Germinal center (tissue), 1 donor: ENCODE data around the gene TMEM127.
"Not testable (repeated sequence)": the region's sequence is repeated elsewhere in the genome, so short reads cannot be mapped to it uniquely, and the experiment has no call there.

Experiments
- DNase-seq: peaks from one replicate; pipeline ENCODE4 v3.0.0; 2012; ENCODE audit warnings: mixed read lengths, low spot score

The TMEM127 gene

DNA sequence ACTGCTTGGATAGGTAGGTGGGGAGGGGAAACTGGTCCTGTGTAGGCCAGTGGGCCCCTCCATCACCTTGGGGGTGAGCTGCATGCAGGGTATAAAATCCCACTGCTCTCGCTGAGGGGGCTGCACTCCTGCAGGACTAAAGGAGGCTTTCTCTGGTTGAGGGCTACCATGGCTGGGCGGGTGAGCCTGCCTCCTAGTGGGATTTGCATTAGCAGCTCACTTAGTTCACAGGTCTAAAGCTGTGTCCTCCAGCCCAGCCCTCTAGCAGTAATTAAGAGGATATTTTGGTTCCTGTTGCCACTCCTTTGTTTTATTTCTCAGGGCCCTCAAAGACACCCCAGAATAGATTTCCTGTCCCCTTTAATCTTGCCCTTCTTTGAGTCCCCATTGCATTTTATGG is 24.6 kb downstream of the TMEM127 start:
- no peak for DNase-seq

DNA sequence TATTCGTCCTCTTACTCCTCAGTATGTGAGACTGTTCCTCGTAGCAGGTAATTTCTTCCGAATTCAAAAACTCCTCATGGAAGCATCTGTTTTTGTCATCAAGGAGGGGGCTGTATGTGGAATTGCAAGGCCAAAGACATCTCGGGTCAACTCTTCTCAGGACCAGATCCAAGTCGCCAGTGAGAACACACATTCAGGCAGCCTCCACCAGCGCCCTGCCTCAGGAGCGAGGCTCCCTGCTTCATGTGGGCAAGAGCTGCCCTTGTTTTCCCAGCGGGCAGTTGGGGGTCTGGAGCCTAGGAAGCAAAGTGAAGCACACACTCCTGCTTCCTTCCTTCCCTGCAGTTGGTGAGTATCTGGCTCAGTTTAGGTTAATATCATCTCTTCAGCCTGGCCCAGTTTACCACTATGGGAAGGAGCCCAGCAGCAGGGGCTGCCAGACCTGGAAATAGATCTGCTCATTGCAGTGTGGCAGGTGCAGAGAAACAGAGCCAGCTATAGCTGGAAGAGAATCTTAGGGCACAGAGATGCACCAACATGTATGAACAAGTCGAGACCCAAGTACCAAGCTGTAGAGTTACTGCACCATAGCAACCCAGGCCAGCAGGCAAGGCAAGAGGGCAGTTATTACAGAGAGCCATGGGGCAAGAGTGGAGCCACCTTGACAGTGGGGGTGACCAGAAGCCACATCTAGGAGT is 25.3 kb downstream of the TMEM127 start:
- DNase-seq: no peak

DNA sequence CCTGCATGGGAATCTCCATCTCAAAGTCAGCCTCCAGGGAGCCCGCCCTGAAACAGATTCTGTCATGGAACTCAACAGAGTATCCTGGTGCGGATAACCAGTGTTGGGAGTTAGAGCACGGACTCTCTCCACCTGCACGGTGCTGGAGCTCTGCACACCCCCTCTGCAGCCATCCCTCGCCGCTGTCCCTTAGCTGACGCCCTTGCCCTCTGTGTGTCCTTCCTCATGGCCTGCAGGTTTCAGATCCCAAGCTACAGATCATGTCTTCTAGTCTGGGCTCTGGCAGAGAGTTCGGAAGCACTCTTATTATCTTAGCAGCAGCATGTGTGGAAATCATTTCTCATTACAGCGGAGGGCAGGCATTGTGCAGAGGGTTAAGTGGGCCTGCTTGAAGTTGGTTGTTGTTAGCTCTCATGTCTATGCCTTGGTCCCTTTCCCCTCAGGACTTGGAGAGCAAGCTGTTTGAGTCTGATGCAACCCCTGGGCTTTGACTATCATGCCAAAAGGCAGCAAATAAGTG is 26.0 kb downstream of the TMEM127 start:
- DNase-seq: no peak

DNA sequence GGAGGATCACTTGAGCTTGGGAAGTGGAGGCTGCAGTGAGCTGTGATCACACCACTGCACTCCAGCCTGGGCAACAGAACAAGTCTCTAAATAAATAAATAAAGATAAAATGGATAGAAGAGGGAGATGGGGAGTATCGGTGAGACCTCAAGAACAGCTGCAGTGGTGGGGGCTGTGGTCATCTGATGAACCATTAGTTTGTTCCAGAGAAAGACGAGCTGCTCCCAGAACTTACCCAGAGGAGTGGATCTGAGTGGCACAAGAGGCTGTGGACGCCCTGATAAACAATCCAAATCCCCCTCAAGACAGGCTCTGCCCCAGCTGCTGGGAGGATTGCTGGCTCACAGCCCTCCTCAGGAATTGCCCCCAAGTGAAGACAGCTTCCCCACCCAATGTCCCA is 26.7 kb downstream of the TMEM127 start:
- no peak for DNase-seq

DNA sequence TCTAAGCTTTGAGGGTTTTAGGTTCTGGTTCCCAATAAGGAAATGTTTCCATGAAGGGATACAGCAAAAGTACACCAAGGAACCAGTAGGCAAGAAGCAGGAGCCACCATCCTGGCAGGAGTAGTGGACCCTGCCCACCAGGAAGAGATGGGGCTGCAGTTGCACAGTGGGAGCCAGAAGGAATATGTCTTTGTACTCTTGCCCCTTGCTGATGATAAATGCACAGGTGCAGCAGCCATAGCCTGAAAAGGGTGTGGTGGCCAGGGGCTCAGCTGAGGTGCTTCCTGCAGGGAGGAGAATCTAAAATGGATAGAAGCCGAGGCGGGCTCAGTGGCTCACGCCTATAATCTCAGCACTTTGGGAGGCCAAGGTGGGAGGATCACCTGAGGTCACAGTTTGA is 27.5 kb downstream of the TMEM127 start:
- no peak for DNase-seq

DNA sequence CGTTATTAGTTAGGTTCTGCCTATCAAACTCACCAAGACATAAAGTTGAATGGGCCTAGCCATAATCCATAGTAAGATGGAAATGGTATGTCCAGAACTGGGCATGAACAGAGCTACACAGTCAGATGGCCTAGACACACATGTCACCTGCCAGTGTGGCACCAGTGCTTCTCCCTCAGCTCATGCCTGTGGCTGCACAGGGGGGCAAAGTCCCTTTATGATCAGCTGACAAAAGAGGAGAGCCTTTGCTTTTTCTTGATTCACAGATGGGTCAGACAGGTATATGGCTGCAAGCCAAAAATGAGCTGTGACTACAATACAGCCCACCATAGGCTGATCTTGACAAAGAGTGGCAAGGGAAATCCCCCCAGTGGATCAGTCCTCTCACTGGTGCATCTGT is 28.9 kb downstream of the TMEM127 start:
- no peak for DNase-seq

DNA sequence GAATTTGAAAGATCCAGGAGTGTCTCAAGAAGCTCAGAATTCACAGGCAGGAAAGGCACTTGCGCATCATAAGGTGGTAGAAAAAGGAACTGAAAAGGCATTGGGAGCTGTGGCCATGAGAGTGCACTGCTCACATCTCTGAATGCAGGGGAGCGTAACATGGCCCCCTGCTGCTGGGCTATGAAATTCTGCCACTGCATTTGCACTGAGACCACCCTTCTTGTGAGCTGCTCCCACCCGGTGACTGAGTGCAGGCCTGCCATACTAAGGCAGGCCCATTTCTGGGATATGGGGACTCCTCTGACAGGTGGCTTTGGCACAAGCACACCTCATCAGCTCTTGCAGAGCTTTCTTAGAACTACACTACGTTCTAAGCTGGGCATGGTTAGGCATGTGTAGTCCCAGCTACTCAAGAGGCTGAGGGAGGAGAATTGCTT is 31.9 kb downstream of the TMEM127 start:
- DNase-seq: peak; percentile 52

DNA sequence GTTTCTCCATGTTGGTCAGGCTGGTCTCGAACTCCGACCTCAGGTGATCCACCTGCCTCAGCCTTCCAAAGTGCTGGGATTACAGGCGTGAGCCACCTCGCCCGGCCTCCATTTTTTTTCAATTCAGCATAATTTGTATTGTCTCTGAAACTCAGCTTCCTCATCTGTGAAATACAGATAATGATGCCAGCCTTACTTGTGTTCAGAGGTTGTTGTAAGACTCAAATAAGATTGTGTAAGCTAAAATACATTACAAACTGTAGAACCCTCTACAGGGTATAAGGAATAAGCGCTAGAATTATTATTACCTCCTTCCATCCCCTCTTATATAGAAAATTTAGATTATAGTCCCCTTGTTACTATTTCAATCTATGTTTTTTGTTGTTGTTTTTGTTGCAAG is 32.4 kb downstream of the TMEM127 start:
- DNase-seq: no peak

DNA sequence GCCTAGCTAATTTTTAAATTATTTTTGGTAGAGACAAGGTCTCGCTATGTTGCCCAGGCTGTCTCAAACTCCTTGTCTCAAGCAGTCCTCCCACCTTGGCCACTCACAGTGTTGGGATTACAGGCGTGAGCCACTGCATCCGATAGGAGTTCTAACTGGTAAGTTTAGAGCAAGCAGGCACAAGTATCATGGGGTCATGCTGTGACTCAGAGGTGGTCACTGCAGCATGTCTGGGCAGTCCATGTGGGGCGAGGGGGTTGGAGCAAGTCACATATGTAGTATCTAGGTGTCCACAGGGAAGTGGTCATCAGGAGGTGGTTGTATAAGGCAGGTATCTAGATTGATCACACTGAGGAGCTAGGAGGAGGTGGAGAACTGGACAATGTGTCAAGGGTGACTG is 34.5 kb downstream of the TMEM127 start:
- DNase-seq: no peak

DNA sequence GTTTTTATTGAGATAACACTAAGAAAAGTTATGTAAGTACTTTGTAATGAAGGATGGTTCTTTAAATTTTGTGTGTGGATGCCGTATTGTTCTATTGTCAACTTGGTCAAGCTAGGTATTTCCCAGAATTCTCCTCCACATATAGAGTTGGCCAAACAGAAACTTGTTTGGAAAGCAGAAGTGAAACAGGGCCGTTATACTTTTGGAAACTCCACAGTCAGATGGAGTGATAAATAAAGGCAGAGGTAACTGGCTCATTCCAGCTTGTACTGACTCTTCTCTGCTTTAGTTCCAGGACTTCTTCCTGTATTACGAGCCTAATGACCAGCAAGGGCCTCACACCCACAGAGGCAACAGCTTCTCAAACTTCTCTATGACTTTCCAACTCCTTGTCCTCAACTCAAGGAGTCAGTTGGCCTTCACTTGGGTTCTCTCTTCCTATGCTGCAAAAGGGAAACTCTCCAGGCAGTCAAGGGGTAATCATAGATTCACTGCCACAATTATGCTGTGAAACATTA is 40.7 kb downstream of the TMEM127 start:
- DNase-seq: peak; percentile 49

DNA sequence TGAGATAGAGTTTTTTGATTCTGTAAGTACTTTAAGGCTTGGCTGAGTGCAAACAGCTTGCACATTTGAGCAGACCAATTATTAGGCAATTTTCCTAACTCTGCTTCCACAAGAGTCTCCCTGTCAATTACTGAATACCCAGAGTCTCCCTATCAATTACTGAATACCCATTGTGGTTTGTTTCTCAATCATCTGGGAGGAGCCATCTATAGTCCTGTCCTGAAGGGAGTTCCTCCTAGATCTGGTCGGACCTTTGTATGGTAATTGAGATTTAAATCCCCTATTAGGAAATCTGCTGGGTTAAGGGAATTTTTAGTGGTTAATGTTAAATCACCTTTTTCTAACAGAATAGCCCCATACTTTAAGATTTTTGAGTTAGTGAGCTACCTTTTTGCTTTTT is 44.7 kb downstream of the TMEM127 start:
- not testable (repeated sequence) for DNase-seq

DNA sequence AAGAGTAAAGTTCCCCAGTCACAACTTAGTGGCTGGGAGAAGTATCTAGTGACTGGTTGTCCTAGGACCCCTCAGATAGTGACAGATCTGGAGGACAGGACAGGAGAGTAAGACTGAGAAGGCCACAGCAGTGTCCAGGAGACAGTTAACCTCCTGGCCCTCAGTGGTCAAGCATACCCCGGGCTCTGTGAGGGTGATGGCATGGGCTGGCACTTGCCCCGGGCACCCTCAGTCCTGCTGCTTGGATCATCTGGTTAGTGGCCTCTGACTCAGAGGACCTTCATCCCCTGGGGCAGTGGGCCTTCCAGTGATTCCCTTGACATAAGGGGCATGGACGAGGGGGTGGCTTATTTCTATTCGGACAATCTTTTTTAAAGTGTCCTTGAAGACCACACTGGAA is 45.8 kb downstream of the TMEM127 start:
- not testable (repeated sequence) for DNase-seq

DNA sequence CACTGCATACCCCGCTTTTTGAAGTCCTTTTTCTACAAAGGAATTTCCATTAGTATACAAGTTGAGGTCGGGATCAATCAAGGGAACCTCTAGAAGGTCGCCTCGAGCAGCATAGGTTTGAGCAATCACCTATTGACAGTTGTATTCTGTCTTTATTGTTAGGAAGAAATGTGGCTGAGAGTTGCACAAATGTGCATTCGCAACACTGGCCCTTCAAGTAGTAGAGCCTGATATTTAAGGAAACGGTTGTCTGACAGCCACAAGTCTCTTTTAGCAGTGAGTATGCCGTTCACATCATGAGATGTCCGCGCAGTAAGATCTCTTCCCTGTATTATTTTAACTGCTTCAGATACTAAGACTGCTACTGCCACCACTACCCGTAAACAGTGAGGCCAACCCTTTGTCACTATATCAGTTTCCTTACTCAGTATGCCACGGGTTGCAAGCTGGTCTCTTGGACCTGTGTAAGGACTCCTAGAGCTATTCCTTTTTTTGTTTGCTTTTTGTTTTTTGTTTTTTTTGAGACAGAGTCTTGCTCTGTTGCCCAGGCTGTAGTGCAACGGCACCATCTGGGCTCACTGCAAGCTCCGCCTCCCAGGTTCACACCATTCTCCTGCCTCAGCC is 47.2 kb downstream of the TMEM127 start:
- DNase-seq: no peak

DNA sequence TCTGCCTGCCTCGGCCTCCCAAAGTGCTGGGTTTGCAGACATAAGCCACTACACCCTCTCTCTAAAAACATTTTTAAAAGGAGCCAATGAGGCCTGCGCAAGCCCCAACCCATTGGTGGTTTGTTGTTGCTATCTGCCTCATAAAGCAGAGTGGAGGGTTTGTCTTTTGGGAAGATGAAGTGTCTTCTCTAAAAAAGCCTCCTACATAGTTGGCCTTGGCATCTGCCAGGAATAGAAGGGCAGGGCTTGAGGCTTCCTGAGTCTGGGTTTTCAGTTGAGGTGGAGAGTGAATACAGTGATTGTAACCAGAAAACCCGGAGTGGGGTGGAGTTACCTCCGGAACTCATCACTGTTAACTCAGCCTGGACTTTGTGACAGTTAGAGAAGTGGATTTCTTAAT is 51.2 kb downstream of the TMEM127 start:
- no peak for DNase-seq

DNA sequence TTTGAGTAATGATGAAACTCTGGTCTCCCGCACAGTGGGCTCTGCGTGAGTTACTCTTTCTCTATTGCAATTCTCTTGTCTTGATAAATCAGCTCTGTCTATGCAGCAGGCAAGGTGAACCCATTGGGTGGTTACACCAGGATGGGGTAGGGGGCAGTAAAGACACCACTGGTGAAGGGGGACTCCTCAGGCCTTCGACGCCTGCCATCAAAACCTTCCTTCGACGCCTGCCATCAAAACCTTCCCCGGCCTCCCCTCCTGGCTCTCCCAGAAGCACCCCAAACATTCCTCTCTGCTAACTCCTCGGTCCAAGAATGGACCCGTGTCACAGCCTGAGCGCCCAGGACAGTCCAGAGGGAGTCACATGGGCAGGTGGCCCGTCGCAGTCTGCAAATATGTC is 52.4 kb downstream of the TMEM127 start:
- DNase-seq: no peak

DNA sequence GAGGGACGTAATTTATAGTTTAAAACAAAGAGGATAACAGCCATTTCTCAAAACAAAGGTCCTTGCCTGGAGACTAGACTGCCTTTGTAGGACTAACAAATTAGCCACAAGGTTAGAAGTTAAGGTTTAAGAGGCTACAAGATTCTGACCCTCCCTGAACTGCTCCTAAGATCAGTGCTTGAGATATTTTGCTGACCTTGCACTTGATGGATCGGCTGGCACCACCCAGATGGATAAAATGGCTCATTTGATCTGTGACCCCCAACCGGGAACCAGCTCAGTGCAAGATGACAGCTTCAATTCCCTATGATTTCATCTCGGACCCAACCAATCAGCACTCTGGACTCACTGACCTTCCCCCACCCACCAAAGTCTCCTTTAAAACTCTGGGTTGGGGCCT is 53.5 kb downstream of the TMEM127 start:
- DNase-seq: no peak

DNA sequence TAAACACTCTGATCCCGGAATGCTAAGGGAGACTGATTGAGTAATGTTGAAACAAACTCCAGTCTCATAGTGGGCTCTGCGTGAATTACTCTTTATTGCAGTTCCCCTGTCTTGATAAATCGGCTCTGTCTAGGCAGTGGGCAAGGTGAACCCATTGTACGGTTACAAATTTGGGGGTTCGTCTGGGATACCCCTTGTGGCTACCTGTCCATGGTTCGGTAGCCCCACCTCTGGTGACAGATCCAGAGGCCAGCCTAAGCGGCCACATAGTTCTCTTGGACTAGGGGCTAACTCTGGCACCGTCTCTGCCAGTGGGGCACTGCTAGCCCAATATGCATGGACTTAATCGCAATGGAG is 56.1 kb downstream of the TMEM127 start:
- no peak for DNase-seq

DNA sequence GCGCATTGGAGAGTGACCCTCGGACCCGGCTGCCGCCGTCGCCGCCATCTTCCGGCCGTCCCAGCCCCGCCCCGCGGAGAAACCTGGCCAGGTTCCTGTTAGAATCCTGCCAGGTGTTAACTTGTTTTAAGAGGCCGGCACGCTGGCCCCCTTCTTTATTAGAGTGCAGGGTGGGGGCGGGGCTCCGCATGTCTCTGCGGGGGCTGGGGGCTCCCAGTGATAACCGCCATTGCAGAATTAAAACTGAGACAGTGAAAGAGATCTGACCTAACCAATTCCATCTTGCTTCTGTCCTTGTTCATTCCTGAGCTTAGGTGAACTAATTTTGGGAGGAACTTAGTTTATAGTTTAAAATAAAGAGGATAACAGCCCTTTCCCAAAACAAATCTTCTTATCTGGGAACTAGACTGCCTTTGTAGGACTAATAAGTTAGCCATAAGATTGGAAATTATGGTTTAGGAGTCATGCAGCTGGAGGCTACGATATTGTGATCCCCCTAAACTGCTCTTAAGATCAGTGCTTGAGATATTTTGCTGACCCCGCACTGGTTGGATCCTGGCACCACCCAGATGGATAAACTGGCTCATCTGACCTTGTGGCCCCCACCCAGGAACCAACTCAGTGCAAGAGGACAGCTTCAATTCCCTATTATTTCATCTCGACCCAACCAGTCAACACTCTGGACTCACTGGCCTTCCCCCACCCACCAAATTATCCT is 56.6 kb downstream of the TMEM127 start:
- no peak for DNase-seq

DNA sequence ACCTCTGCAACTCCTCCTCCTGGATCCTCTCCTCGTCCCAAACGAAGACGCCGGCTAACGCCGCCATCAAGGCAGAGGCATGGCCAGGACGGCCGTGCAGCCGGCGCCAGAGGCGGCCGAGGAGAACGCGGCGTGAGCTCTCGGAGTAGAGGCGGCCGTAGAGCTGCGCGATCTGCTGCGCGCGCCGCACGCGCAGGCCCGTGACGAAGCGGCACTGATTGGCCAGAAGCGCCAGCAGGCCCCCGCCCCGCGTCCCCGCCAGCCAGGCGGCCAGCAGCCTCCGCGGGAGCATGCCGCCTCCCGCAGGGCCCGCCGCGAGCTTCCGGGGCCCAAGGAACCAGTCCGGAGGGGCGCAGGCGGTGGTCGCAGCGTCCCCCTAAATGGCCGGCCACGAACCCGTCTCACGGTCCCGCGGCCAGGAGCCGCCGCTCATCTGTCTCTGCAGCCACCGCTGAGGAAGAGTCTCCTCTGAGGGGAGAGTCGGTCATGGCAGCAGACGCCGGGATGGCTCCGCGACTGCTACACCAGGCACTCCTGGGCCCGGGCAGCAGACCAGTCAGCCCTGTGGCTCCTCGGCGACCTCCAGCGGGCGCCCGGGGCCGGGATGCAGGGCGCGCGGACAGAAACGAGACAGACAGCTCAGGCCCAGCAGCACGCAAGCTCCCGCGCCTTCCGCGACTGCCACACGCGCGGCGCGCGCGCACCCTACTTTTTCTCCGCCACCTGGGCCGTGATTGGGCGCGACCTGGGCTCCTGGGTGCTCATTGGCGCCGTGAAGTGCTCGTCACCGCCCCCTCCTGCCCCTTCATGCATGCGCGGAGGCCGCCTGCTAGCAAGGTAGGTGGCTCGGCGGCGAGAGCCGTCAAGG is 57.4 kb downstream of the TMEM127 start, which contains the start of gene STARD7:
STARD7 (minus strand) TSS at position 685 of the 868 bp plus-strand sequence; CDS start at position 292, 393 bp downstream.
- peak; percentile 98 for DNase-seq

DNA sequence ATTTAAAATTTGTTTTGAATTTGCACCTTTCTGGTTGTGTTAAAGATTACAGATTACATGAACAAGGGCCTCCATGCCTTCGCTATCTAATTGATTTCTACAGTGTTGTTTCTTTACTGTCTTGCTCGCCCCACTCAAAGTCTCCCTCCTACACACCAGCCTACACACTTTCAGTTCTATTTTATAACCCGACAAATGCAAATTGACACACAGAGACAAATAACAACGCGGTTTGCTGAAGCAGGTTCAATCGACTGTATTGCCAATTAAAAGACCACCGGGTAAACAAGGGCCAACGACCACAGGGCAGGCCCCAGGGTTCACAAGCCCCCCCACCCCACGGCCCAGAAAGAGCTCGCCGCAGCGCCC is 58.0 kb downstream of the TMEM127 start:
- peak; percentile 53 for DNase-seq

DNA sequence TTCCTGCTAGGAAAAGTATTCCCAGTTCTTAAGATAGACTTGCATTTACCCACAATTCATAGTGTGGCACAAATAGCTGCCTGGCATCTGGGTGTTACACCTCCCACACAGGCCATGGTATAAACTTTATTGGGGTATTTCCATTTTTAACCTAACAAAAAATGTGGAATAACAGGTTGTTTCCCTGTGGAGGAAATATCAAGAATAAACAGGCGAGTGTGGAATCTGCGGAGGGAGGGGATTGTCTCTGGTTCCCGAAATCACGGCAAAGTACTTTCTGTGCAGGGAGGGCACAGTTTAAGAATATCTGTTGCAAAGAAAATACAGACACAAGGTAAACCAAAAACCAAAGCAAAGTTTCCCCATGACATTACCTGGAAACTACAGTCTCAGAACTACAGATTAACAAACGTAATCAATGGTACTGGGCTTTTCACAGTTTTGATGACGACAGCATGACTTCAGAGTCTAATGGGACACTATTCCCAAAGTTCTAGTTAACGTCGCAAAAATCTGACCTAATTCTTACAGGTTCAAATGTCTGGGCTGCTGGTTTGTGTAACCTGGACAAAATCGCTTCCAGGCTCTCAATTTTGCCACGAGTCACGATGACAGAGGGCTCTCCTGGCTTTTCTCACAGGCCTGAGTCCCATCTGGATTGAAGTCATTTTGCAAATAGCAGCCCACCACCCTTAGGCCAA is 58.6 kb downstream of the TMEM127 start:
- no peak for DNase-seq
